Stimulated activated CD4-positive, alpha-beta T cell treated with anti-CD3 and anti-CD28 coated beads, Interleukin-2, amount 100 ng/mL, for 24 hours (primary cell): Measurements from ENCODE around the gene CLTC.

ENCODE experiments used
- DNase-seq, 2 donors: peaks; one replicate each; pipeline ENCODE4 v3.0.0-alpha.2; 2020

Gene CLTC

GRCh38 chr17:59730268-59730834, 110.7 kb downstream of the CLTC start:
- no peak for DNase-seq

GRCh38 chr17:59733697-59734096, 114.0 kb downstream of the CLTC start:
- DNase-seq, result no peak

DNA sequence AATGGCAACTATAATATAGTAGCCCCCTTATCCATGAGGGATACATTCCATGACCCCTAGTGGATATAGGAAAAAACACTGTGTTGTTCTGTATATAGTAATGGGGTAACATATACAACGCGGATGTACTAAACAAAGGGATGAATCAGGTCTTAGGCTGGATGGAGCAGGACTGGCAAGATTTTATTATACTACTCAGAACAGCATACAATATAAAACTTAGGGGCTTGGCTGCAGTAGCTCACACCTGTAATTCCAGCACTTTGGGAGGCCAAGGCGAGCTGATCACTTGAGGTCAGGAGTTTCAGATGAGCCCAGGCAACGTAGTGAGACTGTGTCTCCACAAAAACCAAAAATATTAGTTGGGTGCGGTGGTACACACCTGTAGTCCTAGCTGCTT, 114.5 kb downstream of the CLTC start:
- DNase-seq, result no peak

- no peak for DNase-seq
Observed at GRCh38 chr17:59737324-59737723, 117.6 kb downstream of the CLTC start.

- no peak for DNase-seq
Observed at GRCh38 chr17:59743842-59744241, 124.1 kb downstream of the CLTC start.

DNA sequence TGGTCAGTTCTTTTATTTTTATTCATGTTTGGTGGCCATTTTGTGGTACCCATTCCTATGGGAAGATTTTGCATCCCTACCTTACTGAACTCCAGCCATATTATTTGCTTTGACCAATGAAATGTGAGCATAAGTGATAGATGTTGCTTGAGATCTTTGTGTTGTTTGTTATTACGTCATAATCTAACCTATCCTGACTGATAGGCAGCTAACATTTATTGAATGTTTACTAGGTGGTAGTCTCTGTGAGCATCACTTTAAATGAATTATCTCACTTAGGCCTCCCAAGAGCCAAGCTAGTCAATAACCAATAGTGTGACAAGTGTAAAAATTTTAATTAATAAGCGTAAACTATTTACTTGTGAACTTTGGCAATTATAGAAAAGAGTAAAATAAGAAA, 125.3 kb downstream of the CLTC start:
- no peak for DNase-seq
